HG03520 (cell line): ENCODE data around the gene NPIPA3.
"Not testable (repeated sequence)": the region's sequence is repeated elsewhere in the genome, so short reads cannot be mapped to it uniquely, and the experiment has no call there.

Experiments
- ATAC-seq: cut with Tn5 transposase; IDR thresholded peaks from one replicate; pipeline ENCODE4 v1.9.1; 2021; ENCODE audit warnings: mild to moderate bottlenecking, moderate library complexity; ENCODE audit not compliant: unreplicated experiment

The NPIPA3 gene

DNA sequence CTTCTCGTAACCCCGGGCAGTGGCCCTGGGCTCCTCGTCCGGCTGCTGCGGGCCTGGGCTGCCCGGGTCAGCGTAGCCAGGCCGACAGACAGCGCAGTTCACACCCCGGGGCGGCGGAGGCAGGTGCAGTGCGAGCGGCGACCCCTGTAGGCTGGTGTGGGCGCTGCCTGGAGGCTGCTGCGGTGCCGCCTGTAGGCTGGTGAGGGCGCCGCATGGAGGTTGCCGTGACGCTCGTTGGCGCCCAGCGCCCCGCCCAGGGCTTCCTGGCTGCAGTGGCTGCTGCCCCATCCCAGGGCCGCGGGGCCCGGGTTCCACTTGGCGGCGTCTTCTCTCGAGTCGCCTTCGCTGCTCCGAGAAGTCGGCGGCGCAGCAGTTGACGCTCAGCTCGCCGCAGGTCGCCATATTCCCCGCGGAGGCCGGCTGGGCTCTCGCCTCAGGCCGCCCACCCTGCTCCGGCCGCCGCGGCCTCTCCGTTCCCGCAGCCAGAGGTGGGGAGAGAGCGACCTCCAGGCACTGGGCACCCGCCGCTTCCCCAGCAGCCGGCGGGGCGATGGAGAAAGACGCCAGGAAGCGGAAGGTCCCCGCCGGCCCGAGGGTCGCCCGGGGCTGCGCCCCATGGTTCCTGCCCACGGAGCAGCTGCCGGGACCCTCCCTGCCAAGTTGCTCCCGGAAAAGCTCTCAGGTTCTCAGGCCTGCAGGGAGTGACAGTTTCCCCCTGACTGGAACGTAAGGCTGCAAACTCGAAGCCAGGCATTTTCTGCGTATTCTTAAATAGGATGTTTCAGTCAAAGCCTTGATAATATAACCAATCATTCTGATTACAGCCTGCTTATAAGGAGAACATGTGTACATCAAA is at the start of gene NPIPA3:
Gene NPIPA3 (plus strand): TSS at position 256 of the 856 bp plus-strand sequence. CDS start 5,533 bp downstream, outside the sequence.
- peak; percentile 94 for ATAC-seq

DNA sequence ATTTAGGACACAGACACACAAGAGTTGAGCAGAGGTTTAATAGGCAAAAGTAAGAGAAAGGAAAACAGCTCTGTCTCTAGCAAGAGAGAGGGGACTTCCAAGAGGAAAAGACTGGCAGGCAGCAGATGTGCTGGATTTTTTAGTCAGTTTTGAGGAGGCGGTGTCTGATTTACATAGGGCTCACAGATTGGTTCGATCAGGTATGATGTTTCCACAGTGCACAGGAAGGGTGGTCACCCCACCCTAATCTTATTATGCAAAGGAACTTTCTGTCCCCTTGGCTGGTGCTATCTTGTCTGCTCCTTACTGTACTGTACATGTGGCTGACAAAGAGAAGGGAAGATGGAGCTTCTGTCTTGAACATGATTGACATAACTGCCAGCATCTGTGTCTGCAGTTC is 45.1 kb upstream of the NPIPA3 start:
- no peak for ATAC-seq

DNA sequence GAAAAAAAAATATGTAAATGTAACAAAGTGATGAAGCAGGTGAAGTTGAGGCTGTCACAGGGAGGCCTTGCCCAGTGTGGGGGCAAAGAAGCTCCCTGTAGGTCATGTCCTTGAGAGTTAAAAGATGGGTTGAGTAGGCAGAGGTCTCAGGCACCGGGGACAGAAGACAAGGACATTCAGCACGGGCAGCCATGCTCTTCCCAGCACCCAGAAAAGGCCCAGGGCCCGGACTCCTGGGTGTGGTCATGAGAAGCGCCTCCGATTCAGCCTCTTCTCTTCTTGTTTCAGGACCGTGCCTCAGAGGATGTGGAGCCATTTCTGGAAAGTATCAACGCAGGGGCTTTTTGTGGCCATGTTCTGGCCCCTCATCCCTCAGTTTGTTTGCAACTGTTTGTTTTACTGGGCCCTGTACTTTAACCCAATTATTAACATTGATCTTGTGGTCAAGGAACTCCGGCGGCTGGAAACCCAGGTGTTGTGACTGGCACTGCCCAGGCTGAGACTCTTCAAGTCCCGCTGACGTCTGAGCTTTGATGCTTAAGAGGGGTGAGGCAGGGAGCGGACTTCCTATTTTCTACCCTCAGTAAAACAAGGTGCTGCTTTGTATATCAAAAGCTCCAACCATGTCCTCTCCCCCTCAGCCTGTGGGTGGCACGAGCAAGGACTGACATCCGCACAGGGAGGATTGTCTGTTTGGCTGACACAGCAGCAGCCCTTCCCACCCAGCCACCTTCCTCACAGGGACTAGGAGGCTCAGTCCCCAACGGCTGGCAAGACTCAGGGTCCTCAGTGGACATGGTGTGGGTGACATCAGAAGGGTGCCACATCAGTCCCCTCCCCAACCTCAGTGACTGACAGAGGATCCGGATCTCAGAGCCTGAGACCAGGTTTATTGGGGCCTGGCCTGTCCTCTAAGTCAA is 35.6 kb upstream of the NPIPA3 start:
- ATAC-seq = no peak

DNA sequence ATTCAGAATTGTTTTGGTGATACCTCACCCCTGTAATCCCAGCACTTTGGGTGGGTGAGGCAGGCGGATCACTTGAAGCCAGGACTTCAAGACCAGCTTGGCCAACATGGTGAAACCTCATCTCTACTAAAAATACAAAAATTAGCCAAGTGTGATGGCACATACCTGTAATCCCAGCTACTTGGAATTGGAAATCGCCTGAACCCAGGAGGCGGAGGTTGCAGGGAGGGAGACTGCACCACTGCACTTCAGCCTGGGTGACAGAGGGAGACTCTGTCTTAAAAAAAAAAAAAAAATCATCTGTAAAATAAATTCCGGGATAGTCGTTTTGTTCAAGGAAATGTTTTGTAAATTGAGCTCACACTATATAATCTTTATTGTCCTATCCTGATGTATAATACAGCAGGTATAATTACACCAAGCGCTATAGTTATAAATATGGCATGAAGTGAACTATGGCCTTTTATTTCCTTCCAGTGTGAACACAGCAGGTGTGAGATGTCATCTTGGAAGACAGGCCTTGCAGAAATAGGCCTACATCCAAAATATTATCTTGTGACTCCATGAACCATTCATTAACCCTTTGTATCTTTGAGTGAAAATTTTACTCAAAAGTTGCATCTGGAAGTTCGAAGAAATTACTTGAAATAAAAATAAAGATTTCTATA is 34.5 kb upstream of the NPIPA3 start:
- no peak for ATAC-seq

DNA sequence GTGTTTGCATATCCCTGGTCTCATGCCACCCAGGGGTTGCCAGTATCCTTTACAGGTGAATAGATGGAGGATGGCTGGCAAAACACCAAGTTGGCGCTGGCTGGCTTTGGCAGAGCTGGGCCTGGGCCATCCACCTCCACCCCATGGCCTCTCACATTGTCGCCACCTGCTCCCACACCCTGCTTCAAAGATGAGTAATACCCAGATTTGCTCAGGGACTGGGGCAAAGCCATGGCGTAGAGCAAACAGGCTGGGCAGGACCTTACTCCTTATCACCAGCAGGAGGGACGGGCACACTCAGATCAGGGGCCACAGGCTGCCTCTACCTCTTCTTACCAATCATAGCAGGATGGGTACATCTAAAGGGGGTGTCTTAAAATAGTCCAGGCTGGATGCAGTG is 33.4 kb upstream of the NPIPA3 start:
- ATAC-seq = no peak

DNA sequence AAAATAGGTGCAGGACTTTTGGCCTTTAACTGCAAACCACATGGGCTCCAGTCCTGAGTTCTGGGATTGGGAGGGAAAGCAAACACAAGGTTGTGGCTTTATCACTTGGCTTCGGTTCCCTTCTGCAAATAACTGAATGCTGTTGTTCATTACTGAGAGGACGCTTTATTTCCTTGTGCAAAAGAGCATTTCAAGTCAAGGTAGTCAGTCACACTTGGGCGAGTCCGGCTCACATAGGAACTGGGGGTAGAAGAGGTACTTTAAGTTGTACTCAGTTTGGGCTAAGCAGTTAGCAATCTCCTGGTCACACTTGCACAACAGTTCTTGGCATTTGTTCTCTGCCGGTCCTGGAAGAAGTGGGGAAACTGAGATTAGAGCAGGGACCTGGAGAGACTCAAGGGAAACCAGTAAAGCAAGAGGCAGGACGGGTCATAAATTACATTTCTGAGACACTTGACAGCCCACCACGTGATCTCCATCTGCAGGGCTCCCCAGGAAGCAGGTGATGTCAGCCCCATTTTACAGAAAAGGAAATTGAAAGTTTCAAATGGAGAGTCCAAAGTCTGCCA is 30.7 kb upstream of the NPIPA3 start:
- peak; percentile 82 for ATAC-seq

DNA sequence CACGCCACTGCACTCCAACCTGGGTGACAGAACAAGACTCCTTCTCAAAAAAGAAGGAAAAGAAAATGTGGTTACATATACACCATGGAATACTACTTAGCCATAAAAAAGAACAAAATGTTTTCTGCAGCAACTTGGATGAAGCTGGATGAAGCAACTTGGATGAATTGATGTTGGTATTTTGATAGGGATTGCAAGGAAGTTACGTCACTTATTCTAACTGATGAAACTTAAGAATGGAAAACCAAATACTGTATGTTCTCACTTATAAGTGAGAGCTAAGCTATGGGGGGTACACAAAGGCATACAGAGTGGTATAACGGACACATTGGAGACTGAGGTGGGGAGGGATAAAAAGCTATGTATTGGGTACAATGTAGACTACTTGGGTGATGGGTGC is 26.6 kb upstream of the NPIPA3 start:
- ATAC-seq = no peak

DNA sequence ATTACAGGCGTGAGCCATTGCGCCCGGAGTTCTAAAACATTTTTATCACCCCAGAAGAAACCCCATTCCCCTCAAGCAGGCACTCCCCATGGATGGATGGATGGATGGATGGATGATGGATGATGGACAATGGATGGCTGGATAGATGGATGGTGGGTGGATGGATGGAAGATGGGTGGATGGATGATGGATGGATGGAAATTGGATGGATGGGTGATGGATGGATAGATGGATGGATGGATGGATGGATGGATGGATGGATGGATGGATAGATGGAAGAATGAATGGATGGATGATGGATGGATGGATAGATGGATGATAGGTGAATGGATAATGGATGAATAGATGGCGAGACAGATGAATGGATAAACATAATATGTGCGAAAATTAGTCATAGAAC is 25.6 kb upstream of the NPIPA3 start:
- no peak for ATAC-seq

DNA sequence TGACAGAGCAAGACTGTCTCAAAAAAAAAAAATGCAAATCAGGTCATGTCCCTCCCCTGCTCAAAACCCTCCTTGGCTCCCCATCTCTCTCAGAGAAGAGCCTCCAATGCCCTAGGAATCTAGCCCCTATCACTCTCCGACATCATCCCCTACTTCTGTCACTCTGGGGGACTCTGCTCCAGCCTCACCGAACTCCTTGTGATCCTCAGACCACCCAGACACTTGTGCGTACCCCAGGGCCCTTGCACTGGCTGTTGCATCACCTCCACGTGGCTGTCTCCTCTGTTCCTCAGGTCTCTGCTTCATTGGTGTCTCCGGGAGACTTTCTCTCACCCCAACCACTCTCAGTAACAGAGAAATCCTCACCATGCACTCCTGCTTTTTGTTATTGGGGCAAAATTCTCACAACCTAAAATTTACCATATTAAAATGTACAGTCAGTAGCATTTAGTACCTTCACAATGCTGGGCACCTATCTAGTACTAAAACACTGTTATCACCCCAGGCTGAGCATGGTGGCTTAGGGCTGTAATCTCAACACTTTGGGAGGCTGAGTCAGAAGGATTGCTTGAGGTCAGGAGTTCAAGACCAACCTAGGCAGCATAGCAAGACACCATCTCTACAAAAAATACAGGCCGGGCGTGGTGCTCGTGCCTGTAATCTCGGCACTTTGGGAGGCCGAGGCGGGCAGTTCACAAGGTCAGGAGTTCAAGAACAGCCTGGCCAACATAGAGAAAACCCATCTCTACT is 24.3 kb upstream of the NPIPA3 start:
- ATAC-seq = no peak

DNA sequence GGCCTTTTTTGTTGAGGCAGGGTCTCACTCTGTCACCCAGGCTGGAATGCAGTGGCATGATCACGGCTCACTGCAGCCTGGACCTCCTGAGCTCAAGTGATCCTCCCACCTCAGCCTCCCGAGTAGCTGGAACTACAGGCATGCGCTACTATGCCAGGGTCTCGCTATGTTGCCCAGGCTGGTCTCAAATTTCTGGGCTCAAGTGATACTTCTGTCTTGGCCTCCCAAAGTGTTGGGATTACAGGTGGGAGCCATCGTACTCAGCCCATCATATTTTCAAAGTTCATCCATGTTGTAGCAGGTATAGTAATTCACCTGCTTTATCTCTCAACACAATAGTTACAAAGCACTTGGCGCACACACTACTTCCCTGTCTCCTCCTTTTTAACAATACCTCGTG is 22.8 kb upstream of the NPIPA3 start:
- not testable (repeated sequence) for ATAC-seq

DNA sequence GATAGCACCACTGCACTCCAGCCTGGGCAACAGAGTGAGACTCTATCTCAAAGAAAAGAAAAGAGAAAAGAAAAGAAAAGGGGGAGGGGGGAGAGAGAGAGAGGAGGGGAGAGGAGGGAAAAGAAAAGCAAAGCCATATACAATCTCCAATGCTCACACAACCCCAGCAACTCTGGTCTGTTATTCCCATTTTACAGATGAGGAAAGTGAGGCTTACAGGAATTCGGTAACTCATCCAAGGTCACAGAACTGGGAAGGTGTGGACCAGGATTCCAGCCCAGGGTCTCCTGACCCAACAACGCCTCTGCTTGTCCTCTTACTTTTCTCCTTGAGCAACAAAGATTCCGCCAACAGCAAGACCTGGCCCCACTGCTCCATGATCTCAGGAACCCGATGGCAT is 22.1 kb upstream of the NPIPA3 start:
- ATAC-seq = no peak

DNA sequence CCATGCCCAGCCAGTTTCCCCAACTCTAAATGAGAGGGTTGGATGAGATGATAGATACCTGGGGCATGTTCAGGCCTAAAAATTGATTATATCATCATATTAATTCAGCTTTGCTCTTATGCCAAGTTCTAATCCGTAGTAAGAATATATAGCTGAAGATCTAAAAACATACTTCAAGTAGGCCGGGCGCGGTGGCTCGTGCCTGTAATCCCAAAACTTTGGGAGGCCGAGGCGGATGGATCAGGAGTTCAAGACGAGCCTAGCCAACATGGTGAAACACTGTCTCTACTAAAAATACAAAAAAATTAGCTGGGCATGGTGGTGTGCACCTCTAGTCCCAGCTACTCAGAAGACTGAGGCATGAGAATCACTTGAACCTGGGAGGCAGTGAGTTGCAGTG is 21.1 kb upstream of the NPIPA3 start:
- no peak for ATAC-seq

DNA sequence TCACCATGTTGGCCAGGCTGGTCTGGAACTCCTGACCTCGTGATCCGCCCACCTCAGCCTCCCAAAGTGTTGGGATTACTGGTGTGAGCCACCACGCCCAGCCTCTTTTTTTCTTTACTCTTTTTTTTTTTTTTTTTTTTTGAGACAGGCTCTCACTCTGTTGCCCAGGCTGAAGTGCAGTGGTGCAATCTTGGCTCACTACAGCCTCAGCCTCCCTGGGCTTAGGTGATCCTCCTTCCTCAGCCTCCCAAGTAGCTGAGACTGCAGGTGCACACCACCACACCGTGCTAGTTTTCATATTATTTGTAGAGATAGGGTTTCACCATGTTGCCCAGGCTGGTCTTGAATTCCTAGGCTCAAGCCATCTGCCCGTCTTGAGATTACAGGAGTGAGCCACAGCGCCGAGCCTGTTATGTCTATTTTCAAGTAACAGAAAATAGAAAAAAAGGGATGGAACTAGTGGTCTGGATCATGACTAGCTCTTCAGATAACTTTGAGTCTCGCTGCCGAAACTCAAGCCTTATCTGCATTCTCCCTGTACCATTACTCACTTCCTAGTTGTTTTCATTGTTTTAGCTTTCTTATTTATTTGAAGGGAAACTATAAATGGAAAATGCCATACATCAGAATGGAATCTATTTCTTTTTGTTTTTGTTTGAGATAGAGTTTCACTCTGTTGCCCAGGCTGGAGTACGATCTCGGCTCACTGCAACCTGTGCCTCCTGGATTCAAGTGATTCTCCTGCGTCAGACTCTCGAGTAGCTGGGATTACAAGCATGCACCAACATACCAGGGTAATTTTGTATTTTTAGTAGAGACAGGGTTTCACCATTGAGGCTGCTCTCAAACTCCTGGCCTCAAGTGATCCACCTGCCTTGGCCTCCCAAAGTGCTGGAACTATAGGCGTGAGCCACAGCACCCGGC is 17.1 kb upstream of the NPIPA3 start:
- ATAC-seq = not testable (repeated sequence)

DNA sequence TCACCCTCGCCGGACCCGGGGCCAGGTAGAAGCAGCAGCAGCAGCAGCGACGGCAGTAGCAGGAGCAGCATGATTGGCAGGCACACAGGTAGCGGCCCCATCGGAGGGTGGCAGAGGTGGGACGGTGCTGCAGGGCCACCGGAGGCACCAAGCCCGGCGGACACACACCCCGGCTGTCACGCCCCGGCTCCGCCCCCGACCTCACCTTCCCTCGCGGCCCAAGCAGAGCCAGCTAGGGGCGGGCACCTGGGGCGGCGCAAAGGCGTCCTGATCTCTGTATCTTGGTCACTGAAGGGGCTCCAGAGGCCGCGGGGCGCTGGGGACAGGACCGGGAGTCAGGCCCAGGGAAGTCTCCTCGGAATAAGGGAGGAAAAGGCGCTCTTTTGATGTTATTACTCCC is 9.1 kb upstream of the NPIPA3 start, which contains the start of gene PLA2G10:
Gene PLA2G10 (minus strand): TSS at position 180 of the 400 bp plus-strand sequence. CDS start 79 bp downstream, at position 101.
- not testable (repeated sequence) for ATAC-seq

DNA sequence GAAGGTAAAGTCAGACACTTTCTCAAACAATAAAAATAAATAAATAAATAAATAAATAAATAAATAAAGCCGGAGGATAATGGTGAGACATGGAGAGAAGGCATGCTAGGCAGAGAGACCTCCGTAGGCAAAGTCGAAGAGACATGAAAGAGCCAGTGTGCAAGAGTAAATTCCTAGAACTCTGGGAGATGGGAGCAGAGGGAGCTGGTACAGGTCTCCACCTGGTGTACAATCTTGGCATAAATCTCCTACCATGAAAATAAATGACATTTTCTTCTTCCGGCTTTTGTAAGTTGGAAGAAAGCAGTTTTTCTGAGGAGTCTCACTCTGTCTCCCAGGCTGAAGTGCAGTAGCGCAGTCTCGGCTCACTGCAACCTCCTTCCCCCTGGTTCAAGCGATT is 1.4 kb upstream of the NPIPA3 start:
- not testable (repeated sequence) for ATAC-seq

DNA sequence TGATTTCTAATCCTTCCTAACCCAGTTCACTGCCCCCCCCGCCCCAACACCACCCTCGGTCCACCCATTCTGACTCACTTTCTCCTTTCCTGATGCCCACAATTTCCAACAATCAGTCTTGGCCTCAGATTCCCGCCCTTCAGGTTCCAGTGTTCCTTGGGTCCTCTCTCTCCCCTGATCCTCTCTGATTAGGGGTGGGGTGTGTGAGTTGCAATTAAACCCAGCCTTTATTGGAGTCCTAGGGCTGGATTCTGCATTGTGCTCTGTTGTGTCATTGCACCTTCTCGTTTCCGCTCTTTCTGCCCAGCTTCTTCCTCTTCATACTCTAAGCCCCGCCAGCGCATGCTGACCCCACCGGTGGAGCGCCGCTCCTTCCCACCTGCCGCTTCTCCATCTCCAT is 539 bp upstream of the NPIPA3 start:
- not testable (repeated sequence) for ATAC-seq

DNA sequence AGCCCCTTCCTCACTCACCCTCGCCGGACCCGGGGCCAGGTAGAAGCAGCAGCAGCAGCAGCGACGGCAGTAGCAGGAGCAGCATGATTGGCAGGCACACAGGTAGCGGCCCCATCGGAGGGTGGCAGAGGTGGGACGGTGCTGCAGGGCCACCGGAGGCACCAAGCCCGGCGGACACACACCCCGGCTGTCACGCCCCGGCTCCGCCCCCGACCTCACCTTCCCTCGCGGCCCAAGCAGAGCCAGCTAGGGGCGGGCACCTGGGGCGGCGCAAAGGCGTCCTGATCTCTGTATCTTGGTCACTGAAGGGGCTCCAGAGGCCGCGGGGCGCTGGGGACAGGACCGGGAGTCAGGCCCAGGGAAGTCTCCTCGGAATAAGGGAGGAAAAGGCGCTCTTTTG is 30.0 kb downstream of the NPIPA3 start:
- ATAC-seq = not testable (repeated sequence)

DNA sequence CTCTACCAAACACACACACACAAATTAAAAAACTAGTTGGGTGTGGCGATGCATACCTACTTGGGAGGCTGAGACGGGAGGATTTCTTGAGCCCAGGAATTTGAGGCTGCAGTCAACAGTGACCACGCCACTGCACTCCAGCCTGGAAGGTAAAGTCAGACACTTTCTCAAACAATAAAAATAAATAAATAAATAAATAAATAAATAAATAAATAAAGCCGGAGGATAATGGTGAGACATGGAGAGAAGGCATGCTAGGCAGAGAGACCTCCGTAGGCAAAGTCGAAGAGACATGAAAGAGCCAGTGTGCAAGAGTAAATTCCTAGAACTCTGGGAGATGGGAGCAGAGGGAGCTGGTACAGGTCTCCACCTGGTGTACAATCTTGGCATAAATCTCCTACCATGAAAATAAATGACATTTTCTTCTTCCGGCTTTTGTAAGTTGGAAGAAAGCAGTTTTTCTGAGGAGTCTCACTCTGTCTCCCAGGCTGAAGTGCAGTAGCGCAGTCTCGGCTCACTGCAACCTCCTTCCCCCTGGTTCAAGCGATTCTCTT is 37.7 kb downstream of the NPIPA3 start:
- not testable (repeated sequence) for ATAC-seq

DNA sequence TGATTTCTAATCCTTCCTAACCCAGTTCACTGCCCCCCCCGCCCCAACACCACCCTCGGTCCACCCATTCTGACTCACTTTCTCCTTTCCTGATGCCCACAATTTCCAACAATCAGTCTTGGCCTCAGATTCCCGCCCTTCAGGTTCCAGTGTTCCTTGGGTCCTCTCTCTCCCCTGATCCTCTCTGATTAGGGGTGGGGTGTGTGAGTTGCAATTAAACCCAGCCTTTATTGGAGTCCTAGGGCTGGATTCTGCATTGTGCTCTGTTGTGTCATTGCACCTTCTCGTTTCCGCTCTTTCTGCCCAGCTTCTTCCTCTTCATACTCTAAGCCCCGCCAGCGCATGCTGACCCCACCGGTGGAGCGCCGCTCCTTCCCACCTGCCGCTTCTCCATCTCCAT is 38.6 kb downstream of the NPIPA3 start:
- not testable (repeated sequence) for ATAC-seq
